ENCODE measurements around the gene OR4C5.
"Not testable (repeated sequence)": the region's sequence is repeated elsewhere in the genome, so short reads cannot be mapped to it uniquely, and the experiment has no call there.

DNA sequence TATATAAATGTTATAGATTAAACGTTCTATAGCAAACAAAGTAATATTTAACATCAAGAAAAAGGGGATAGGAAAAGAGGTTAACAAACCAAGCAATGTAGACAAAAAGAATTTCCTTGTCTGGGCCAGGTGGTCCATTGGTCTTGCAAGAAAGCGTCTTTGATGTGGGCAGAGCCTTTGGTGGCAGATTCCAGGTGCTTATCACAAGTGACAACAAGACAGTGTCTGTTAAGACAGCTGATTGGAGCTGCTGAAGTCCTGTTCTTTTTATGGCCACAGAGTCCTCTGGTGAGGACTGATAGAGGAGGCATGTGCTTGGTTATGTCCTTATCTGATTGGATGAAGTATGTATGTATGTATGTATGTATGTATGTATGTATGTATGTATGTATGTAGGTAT is 5.0 kb downstream of the OR4C5 start:
- TF ChIP-seq, protein P1, sequence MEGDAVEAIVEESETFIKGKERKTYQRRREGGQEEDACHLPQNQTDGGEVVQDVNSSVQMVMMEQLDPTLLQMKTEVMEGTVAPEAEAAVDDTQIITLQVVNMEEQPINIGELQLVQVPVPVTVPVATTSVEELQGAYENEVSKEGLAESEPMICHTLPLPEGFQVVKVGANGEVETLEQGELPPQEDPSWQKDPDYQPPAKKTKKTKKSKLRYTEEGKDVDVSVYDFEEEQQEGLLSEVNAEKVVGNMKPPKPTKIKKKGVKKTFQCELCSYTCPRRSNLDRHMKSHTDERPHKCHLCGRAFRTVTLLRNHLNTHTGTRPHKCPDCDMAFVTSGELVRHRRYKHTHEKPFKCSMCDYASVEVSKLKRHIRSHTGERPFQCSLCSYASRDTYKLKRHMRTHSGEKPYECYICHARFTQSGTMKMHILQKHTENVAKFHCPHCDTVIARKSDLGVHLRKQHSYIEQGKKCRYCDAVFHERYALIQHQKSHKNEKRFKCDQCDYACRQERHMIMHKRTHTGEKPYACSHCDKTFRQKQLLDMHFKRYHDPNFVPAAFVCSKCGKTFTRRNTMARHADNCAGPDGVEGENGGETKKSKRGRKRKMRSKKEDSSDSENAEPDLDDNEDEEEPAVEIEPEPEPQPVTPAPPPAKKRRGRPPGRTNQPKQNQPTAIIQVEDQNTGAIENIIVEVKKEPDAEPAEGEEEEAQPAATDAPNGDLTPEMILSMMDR (IDR thresholded peaks at IDR 0.05) = not testable (repeated sequence)
- not testable (repeated sequence) for TF ChIP-seq FOXK1, USF2, PRRX2 (CRISPR knock-in tag; IDR thresholded peaks at IDR 0.05)
- TF ChIP-seq, protein P2, sequence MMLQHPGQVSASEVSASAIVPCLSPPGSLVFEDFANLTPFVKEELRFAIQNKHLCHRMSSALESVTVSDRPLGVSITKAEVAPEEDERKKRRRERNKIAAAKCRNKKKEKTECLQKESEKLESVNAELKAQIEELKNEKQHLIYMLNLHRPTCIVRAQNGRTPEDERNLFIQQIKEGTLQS (CRISPR knock-in tag; conservative IDR thresholded peaks at IDR 0.05) = not testable (repeated sequence)
- TF ChIP-seq, protein P3, sequence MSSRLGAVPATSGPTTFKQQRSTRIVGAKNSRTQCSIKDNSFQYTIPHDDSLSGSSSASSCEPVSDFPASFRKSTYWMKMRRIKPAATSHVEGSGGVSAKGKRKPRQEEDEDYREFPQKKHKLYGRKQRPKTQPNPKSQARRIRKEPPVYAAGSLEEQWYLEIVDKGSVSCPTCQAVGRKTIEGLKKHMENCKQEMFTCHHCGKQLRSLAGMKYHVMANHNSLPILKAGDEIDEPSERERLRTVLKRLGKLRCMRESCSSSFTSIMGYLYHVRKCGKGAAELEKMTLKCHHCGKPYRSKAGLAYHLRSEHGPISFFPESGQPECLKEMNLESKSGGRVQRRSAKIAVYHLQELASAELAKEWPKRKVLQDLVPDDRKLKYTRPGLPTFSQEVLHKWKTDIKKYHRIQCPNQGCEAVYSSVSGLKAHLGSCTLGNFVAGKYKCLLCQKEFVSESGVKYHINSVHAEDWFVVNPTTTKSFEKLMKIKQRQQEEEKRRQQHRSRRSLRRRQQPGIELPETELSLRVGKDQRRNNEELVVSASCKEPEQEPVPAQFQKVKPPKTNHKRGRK (CRISPR knock-in tag; IDR thresholded peaks at IDR 0.05; ENCODE audit: borderline replicate concordance) = not testable (repeated sequence)

Measured in WTC11 (cell line).